IPS-NIHi11 (cell line): ENCODE measurements around the gene OXT.
"Not testable (repeated sequence)": the region's sequence is repeated elsewhere in the genome, so short reads cannot be mapped to it uniquely, and the experiment has no call there.

Experiments
- DNase-seq: peaks from one replicate; pipeline ENCODE4 v3.0.0; 2012; ENCODE audit warnings: mixed read lengths, low spot score

OXT gene

DNA sequence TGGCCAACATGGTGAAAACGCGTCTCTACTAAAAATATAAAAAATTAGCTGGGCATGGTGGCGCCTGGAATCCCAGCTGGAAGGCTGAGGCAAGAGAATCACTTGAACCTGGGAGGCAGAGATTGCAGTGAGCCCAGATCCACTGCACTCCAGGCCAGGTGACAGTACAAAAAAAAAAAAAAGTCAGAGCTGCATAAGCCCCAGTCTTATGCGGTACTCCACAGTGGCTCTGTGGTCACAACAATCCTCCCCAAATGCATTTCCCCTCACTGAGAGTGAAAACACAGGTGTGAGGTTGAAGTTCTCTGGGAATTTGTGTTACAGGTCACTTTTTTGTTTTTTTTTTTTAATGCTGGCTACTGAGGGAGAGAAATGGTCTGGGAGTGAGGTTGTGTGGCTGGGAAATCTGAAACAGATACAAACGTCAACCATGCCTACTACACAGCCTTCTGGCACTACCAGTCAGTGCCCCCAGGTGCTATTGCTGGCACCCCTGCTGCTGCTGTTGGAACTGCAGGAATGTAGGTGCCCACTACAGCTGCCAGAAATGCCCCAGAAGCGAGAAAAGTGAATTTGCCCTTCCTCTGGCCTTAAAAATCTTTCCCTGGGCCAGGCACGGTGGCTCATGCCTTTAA lies 19.9 kb upstream of the OXT start:
- no peak for DNase-seq

DNA sequence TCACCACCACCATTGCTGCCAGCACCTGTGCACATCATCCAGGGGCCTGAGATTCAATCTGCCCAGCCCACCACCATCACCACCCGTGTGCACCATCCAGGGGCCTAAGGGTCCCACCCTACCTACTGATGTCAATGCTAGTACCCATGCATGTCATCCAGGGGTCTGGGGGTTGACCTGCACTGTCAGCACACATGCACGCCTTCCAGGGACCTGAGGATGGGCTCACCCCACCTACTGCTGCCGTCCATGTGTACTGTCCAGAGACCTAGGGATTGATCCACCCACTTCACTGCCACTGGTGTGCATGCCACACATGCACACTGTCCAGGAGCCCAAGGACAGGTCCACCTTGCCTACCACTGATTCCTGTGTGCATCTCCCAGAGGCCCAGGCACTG lies 11.9 kb upstream of the OXT start:
- DNase-seq = no peak

DNA sequence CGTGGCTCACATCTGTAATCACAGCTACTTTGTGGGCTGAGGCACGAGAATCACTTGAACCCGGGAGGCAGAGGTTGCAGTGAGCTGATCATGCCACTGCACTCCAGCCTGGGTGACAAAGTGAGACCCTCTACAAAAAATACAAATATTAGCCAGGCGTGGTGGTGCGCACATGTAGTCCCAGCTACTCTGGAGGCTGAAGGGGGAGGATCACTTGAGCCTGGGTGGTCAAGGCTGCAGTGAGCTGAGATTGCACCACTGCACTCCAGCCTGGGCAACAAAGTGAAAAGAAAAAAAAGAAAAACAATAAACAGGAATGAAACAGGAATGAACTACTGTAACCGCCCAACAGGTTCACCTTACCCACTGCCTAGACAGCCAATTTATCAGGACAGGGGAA lies 7.3 kb upstream of the OXT start:
- not testable (repeated sequence) for DNase-seq

DNA sequence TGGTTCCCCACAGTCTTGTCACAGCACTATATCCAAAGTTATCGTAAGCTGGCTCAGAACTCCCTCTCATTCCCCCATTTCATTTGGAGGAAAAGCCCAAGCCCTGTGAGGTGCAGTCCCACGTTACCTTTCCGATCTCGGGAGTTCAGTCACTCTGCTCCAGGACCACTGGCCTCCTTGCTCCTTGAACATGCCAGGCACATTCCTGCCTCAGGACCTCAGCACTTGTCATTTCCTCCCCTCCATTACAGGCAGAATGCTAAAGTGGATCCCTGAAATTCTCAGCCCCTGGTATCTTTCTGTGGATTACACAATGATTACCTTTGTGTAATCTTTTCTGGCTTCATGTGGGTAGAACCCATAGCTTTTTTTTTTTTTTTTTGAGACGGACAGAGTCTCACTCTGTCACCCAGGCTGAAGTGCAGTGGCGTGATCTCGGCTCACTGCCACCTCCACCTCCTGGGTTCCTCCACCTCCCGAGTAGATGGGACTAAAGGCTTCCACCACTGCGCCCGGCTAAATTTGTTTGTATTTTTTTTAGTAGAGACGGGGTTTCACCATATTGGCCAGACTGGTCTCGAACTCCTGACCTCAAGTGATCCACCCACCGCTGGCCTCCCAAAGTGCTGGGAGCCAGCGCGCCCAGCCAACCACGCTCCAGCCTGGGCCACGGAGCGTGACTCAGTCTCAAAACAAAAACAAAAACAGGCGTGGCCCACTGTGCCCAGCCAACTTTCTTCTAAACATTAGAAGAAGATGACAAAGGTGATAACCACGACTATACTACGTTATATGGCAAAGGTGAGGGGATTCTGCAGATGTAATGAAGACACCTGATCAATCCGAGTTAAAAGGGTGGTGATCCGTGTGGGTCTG lies 4.0 kb upstream of the OXT start:
- DNase-seq = no peak

DNA sequence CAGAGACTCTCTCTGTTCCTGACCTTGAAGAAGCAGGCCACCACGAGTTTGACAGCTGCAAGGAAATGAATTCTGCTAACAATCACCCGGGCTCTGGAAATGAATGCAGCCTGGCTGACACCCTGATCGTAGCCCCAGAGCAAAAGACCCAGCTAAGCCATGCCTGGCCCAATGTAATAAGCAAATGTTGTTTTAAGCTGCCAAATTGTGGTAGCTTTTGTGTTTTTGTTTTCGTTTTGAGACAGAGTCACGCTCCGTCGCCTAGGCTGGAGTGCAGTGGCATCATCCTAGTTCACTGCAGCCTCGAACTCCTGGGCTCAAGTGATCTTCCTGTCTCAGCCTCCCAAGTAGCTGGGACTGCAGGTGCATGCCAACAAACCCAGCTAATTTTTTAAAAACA lies 3.3 kb upstream of the OXT start:
- DNase-seq = no peak

DNA sequence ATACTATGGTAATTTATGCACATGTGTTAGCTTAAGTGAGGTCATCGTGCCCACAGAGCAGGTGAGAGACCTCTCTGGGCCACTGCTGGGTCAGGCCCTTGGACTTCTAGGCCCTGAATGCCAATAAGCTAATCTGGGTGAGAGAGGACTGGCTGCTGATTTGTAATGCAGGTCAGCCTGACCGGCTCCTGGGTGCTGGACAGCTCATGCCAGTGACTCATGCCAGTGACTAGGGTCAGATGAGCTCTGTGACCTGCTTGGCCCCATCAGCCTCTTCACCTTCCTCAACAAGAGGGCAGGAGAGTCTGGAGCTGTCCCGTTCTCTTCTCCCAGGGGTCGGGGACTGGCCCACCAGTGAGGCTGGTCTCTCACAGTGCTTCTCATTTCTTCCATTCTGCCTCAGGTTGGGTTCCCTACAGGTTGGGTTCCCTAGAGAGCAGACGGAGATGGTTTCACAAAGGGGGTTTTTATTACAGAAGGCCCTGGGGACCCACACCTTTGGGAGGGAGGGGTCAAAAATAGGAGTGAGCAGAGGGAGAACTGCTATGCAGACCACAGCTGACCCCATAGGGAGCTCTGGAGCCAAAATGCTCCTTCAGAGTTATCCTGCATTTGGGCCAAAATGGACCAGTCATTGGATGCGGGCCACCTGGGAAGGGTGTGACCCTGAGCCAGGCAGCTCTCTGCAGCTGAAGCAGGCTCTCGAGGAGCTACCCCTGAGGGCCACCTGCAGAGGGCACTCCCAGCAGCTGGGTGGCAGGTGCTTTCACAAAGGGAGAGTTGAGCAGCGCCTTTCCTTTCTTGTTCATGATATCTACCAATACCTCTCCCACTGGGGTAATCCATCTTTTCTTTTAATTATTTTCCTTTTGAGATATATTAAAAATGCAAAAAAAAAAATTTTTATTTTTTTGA lies 2.2 kb upstream of the OXT start:
- no peak for DNase-seq

DNA sequence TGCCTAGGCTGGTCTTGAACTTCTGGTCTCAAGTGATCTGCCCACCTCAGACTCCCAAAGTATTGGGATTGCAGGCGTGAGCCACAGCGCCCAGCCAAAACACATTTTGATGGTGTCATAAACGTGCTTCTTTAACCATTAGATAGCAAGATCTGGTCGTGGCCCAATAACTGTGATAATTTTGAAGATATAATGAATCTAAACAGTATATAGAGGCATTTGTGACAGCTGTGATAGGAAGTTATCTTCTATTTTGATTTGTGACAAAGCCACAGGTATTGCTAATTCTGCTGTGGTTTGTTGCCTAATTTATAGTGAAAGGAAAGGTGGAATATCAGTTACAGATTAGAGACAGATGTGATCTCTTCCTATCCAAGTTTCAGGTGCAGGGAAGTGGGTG lies 695 bp upstream of the OXT start:
- DNase-seq = no peak

DNA sequence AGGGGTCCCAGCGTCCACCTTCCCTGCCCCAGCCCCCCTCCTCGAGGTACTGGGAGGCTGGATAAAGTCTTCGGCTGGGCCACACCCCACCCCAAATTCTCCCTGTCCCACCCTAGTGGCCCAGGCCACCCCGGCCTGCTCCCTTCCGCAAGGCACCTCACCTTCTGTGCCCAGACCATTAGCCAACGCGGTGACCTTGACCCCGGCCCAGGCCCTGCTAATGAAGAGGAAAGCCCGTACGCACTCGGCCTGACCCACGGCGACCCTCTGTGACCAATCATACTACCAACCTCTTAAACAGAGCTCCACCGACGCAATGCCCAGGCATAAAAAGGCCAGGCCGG lies 182 bp upstream of the OXT start:
- no peak for DNase-seq

DNA sequence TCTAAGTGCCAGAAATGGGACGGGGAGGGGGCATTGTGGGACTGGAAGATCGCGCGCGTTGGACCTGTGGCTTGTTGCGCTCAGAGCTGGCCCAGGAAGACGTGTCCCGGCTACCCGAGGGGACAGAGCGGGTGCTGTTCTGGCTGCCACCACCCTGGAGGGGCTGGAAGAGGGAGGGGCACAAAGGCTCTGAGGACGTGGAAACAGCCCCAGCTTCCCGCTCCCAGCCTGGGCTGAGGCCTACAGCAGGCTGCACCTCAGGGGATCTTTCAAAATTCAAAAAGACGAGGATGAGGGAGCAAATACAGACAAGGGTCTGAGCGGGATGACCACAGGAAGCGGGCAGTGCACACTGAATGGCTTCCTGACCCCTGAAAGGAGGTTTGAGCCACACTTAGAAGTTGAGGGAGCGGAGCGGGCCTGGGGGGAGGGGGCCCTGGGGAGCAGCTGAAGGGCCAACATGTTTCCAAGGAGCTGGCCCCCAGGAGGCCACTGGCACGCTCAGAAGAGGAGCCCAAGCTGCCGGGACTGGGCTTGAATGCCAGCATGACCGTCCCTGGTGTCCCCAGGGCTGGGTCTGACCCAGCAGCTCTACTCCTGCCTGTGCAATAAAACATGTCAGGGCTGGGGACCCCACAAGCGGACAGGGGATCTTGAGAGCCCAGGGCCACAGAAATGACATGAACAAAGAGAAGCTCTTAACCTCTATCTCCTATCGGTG lies 1.3 kb downstream of the OXT start:
- DNase-seq = no peak

DNA sequence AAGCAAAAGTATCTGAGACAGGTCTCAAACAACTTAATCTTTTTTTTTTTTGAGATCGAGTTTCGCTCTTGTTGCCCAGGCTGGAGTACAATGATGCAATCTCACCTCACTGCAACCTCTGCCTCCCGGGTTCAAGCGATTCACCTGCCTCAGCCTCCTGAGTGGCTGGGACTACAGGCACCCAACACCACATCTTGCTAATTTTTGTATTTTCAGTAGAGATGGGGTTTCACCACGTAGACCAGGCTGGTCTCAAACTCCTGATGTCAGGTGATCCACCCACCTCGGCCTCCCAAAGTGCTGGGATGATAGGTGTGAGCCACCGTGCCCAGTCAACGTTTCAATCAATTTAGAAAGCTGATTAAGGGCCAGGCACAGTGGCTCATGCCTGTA lies 1.8 kb downstream of the OXT start:
- DNase-seq = not testable (repeated sequence)

DNA sequence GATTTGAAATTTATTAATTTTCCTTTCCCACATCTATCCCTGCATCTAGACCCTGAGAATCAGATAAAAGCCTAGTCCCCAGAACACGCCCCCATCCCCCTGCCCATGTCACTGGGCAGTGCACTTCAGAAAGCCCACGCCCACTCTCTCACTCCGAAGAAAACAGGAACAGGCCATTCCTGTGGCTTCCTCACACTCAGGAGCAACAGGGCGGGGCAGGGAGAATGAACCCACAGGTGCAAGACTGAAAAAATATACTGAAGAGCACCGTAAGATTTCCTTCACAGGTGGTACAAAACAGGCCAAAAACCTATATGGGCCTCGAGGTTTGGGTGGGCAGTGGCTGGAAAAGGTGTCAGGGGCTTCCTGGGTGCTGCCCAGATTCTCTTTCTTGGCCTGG lies 3.4 kb downstream of the OXT start:
- no peak for DNase-seq

DNA sequence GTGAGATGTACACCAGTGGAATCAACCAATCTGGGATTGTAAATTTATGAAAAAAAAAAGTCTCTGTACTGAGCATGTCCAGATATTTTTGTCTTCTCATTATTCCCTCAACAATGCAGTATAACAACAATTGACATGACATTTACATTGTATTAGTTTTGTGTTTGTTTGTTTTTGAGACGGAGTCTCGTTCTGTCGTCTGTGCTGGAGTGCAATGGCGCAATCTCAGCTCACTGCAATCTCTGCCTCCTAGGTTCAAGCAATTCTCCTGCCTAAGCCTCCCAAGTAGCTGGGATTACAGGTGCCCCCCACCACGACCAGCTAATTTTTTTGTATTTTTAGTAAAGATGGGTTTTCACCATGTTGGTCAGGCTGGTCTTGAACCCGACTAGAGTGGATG lies 3.9 kb downstream of the OXT start:
- DNase-seq = not testable (repeated sequence)

DNA sequence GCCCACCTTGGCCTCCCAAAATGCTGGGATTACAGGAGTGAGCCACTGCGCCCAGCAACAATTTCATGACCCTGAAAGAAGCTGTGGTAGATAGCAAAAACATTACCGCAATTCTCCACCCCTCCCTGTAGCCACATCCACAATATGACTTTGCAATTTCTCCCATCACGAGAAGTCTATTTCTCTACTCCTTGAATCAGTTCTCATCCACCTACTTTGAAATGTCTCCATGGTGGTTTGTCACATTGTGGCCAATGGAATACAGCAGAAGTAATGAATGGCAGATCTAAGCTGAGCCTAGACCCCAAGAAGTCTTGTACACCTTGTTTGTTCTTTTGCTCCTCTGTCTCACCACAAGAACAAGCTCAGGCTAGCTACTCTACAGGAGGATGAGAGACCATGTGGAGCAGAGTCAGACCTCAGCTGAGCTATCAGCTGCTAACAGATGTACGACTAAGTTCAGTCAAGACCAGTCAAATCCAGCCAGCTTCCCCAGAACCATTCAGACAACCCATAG lies 6.3 kb downstream of the OXT start:
- no peak for DNase-seq

DNA sequence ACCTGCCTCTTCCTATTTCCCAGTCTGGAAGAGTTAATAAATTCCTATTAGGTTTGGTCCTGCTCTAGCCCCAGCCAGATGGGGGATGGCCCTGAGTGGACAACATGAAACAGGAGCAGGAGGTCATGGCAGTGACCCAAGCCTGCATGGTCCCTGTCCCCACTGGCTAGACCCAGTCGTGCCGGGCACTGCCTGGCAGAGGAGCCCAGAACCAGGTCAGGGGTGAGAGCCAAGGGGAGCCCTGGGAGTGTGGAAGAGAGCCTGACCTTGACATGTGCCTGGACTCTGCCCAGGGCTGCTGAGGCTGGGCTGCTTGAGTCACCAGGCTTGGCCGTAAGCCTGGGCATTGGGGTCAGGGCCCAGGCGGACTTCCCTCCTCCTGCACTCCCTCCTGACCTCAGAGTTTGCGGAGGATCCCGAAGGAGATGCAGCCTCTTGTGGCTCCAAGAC lies 9.5 kb downstream of the OXT start:
- peak; percentile 17 for DNase-seq

DNA sequence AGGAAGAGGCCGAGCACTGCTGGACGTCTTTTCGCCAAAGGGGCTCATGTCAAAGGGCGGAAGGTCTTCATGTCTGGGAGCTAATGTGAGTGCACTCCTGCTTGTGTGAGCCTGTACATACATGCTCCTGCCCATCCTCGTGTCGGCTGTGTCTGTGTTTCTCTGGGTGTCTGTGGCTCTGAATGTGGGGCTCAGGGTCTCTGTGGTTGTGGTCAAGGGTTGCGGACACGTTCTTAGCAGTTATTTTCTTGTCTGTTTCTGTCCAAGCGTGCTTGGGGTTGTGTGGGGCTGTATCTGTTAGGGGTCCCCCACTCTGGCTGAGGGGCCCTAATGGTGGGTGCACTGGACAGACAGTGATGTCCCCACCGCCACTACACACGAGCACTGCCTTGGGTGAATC lies 10.2 kb downstream of the OXT start:
- DNase-seq = peak; percentile 3

DNA sequence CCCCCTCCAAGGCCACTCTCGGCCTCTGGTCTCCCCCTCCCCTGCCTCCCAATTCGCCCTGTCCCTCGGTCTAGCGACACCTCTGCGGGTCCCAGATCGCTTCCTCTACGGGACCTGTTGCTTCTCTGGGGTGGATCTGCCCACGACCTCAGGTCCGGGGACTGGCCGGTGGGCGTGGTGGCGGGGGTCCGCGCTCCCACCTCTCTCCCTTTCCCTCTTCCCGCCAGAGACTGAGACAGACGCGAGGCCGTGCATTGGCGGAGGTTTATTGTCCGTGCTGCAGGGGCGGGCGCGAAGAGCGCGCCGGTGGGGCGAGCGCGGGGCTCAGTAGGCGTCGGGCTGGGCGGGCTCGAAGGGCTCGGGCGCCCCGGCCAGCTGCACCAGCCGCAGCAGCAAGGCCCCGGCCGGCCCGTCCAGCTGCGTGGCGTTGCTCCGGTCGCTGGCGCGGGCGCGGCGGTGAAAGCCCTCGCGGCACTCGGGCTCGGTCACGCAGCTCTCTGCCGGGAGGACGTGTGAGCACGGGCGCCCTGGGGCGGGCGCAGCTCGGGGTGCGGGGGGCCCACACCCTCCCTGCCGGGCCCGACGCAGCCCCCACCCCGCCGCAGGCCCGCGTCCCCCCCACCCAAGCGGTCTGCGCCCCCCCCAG lies 11.0 kb downstream of the OXT start:
- DNase-seq = peak; percentile 50

DNA sequence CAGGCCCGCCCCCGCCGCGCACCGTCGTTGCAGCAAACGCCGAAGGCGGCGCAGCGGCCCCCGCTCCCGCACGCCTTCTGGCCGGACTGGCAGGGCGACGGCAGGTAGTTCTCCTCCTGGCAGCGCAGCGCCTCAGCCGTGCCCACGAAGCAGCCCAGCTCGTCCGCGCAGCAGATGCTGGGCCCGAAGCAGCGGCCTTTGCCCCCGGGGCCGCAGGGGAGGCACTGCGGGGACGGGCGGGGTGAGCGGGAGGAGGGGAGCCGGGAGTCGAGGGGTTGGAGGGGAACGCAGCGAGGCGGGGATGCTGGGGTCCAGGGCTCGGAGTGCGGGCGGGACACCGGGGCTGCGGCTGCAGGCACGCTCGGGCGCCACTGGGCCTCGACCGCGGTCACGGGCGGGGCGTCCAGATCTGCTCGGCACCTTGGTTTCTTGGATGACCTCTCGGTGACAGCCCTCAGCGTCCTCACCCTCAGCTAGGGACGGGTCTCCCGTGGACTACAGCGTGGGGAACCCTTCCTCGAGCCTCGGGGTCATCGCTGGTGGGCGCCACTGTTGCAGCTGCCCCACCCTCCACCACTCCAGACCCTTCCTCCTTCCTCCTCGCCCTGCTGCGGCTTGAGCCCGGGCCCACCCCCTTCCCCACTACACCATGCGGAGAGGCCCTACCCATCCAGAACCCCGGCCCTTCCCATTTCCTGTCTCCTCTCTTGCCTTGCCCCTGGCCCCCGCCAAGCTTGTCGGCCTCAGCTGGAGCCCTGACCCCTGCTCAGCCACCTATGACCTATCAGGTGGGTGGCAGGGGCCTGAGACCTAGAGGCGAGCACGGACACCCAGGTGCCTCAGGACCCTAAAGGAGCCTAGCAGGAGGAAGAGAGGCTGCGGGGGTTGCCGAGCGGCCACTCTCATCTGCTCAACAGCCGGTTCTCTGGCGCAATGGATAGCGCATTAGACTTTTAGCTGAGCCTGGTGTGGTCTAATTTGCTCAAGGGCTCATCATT lies 11.8 kb downstream of the OXT start:
- peak; percentile 68 for DNase-seq

DNA sequence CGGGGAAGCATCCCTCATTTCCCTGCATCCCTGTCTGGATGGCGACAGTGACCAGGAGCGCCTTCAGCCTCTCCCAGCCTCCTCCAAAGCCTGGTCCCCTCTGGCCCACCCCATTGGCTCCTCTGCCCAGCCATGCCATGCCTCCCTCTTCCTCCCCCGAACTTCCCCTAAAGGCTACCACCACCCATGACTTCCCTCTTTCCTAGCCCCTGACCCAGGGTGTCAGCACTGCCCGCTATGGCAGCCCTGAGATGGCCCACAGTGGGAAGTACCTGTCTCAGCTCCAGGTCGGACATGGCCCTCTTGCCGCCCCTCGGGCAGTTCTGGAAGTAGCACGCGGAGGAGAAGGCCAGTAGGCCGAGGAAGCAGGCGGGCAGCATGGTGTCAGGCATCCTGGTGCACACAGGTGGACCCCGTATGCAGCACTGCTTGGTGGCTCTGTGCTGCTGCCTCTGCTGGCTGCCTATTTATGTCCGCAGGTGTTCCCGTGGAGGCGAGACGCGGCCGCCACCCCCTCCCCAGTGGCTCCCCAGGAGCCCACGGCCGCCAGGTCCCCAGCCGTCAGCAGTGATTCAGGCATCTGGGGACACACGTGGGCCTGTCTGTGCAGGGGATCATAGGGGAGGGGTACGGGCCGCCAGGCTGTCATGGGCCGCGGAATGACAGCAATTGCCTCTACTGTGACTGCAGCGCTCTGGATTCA lies 13.0 kb downstream of the OXT start, which contains the start of gene AVP:
TSS of gene AVP (minus strand) at position 442 of the 703 bp plus-strand sequence. CDS start at position 392, 50 bp downstream.
- DNase-seq = peak; percentile 32

DNA sequence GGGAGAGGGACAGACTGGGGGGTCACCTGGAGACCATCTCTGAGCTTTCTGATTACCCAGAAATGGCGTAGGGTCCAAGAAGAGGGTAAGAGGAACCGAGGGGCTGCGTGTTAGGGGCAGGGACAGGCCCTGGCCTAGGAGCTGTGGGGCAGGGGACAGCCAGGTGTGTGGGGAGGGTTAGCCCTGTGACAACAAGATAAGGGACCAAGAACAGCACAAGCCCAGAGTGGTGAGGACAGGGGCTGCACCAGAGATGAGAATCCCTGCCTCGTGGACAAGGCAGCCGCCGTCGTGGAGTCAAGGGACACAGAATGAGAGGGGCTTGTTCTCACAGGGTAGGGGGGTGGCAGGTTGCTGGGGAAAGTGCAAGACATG lies 13.6 kb downstream of the OXT start:
- peak; percentile 7 for DNase-seq
